AG10803 (cell line): ENCODE data around the gene NOX4.
A peak's percentile ranks its signal among the peaks of the same experiment; 100 is the strongest.
"Not testable (repeated sequence)": the region's sequence is repeated elsewhere in the genome, so short reads cannot be mapped to it uniquely, and the experiment has no call there.

ENCODE experiments used
- DNase-seq: peaks from one replicate; pipeline ENCODE4 v3.0.0; 2010; ENCODE audit warnings: low read depth
- H3K4me3 ChIP-seq: 2 replicates; pipeline ENCODE4 v1.5.1; 2011; ENCODE audit warnings: mild to moderate bottlenecking, low read length, control low read depth
- TF ChIP-seq, protein P1 (sequence below): conservative IDR thresholded peaks from 2 replicates; pipeline ENCODE4 v1.5.1; 2011; ENCODE audit warnings: mild to moderate bottlenecking, low read length, control low read depth, inconsistent platforms

NOX4 gene

DNA sequence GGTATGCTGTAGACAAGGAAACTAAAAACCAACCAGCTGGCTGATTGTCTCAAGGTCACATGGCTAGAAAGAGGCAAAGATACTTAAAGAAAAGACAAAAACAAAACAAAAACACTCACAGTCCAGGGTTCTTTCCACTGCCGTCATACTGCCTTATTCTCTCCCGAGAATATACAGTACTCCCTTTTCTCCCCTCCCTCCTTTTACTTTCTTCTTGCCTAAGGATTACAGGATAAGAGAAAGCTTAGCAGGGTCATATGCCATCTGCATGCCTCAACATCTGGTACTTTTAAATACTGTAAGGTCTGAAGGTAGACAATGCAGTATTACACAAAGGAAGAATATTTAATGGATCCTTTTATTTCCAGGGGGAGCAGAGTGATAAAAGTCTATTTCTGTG lies 126.3 kb downstream of the NOX4 start:
- not testable (repeated sequence) for H3K4me3 ChIP-seq, DNase-seq

DNA sequence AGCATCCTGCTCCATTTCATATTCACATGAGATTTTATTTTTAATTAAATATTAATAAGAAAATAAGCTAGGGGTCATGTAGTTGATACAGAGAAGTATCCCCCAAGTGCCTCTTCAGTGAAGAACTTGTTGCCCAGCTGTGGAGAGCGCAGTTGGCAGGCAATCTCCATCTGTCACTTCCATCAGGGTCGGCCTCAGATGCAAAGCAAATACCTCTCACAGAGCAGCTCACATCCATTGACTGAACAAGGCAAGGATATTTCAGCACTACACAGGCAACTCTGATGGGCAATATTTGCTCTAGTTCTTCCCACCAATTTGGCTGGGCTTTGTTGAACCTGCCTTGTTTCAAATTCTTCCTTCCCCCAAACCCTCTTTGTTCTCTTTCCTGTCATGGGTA lies 129.4 kb downstream of the NOX4 start:
- H3K4me3 ChIP-seq, result no peak overlapping the region
- DNase-seq, result no peak
- TF ChIP-seq, protein P1, sequence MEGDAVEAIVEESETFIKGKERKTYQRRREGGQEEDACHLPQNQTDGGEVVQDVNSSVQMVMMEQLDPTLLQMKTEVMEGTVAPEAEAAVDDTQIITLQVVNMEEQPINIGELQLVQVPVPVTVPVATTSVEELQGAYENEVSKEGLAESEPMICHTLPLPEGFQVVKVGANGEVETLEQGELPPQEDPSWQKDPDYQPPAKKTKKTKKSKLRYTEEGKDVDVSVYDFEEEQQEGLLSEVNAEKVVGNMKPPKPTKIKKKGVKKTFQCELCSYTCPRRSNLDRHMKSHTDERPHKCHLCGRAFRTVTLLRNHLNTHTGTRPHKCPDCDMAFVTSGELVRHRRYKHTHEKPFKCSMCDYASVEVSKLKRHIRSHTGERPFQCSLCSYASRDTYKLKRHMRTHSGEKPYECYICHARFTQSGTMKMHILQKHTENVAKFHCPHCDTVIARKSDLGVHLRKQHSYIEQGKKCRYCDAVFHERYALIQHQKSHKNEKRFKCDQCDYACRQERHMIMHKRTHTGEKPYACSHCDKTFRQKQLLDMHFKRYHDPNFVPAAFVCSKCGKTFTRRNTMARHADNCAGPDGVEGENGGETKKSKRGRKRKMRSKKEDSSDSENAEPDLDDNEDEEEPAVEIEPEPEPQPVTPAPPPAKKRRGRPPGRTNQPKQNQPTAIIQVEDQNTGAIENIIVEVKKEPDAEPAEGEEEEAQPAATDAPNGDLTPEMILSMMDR, result no peak

DNA sequence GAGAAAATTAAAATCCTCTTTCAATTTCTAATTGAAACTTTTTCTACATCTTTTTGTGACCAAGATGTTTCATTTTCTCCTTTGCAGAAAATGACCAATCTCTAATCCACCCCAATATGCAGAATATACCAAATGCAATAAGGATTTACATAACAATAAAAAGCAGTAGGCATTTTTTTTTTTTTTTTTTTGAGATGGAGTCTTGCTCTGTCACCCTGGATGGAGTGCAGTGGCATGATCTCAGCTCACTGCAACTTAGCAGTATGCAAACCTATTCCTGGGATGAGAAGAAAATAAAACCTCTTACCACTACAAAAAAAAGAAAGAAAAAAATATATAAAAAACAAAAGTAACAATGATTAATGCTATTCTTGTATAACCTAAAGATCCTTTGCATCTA lies 132.0 kb downstream of the NOX4 start:
- H3K4me3 ChIP-seq, DNase-seq: not testable (repeated sequence)

DNA sequence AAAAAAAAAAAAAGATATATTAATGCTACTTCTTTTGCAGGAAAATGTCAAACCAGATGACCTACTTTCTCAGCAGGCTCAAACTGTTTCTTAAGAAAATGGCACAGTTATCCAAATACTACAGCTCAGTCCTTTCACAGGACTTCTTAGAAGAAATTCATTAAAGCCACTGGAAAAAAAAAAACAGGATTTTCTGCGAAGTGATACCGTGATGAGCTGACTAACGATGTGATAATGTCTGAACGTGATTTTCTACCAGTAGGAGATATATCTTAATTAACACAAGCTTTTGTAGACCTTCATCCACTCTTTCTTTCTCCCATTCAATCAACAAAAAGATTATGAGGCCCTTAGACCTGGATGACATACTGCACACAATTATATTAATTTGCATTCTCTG lies 132.4 kb downstream of the NOX4 start:
- no peak overlapping the region for H3K4me3 ChIP-seq
- DNase-seq, result no peak

DNA sequence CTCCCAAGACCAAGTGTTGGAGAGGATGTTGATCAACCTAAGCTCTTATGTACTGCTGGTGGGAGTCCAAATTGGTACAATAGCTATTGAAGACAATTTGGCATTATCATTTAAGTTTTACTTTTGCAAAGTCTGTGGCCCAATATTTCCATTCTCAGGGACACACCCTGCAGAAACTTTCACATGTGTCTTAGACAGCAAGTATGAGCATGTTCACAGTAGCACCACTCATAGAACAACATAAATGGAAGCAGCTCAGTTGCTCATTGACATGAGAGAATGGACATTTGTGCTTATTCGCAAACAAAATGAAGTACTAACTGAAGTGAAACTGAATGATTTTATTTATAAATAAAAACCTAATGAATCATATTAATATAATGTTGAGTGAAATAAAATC lies 135.5 kb downstream of the NOX4 start:
- TF ChIP-seq, protein P1, result no peak
- DNase-seq, result no peak
- H3K4me3 ChIP-seq, result no peak overlapping the region

More for the DNA sequence above, 132.4 kb downstream of the NOX4 start:
- TF ChIP-seq, protein P1, result no peak

DNA sequence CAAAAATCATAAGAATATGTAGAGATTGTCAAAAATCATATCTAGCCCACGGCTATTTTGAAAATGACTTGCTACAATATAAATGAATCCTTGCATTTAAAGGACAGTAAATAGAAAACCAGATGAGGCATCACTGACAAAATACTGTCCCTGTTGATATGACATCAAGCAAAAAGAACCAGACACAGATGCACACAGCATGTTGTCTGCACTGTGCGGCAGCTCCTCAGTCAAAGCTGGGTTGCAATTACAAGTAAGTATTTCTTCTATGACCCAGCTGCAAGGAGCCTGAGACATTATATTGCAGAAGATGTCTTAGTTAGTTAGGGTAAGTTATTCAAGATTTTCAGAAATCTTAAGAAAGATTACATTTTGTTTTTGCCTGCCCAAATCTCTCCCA lies 136.7 kb downstream of the NOX4 start:
- not testable (repeated sequence) for DNase-seq, H3K4me3 ChIP-seq

DNA sequence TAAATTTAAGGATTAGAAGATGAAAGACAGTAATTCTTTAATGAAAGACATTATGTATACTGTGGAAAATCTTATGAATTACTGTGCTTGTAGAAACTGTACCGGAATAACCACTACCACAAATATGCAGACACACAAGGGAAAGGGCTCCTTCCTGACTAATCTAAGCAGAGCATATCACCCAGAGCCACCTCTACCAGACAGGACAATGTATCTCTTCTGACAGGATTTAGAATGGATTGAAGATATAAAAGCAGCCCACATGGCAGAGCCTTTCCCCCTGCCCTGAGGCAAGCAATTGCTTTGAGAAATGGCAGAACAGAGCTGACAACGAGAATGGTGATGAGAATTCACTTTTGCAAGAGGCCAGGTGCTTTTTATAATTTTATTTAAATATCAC lies 144.1 kb downstream of the NOX4 start:
- TF ChIP-seq, protein P1, result no peak
- no peak overlapping the region for H3K4me3 ChIP-seq
- no peak for DNase-seq

DNA sequence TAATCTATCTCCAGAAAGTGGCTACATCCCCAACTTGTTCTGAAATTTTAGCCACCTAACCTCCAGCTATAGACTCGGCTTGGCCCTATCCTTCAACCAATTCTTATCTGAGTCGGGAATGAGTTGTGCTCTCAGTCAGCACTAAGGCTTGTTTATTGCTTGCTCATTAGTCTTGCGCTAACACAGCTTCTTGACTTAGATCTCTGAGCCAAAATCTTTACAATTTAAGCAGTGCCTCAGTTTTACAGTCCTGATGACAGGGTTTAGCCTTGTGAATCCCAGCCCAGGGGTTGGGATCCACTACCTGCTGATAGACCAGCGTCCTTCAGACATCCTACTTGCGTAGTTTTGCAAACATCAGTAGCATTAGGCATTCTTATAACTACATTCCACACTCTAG lies 144.6 kb downstream of the NOX4 start:
- TF ChIP-seq, protein P1, result no peak
- no peak for DNase-seq
- H3K4me3 ChIP-seq, result no peak overlapping the region

DNA sequence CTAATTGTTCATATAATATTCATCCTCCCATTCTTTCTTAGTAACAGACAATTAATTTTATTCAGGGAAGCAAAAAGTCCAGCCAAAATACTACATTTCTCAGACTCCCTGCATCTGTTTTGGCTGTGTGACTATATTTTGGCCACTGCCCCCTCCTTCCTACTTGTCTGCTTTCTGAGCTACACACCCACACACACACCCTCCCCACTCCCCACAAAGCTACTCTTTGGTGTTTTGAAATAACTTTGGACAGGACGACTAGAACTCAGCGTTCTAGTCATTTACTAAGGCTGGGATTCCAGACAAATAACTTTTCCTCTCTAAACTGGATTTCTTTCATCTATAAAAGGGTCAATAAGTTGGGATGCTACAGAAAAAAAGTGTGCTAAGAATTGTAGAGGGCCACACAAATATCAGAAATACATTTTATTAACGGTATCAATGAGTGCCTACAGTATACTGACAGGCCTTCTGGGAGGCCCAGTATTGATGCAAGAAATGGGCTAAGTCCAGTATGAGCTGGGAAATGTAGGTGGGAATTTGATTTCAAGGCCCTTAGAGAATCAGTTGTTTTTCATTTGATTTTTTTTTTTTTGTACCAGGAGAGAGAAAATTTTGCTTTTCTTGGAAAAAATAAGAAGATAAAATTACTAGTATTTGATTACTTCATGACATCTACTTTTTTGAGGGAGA lies 148.1 kb downstream of the NOX4 start:
- DNase-seq, result peak; percentile 63
- not testable (repeated sequence) for H3K4me3 ChIP-seq

DNA sequence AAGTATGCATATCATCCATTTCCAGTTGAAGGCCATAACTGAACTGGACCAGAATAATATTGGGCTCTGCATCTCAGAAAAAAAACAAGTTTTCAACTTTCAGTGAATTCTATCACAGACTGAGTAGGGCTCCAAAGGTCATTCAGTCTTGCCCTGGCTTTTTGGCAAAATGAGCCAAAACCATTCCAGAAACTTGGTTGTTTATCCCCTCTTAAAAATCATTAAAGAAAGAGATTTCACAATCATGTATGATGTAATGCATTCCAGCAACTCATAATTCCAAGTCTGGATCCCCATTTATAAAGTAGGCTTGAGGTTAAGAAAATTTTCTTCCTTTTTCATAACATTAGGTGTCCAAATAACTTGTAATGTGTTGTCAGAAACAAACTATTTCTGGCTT lies 150.7 kb downstream of the NOX4 start:
- peak; percentile 80 for DNase-seq

DNA sequence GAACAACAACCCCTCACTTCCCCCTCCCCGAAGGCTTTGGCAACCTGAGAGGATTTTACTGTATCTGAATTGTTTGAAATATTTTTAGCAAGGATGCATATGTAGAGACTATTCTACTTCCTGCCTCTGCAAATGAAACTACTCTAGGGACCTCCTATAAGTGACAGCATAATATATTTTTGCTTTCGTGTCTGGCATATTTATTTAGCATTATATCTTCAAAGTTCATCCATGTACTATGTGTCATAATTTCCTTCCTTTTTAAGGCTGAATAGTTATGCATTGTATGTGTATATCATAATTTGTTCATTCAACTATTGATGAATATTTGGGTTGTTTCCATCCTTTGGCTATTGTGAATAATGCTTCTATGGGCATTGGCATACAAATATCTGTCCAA lies 153.1 kb downstream of the NOX4 start:
- H3K4me3 ChIP-seq, DNase-seq: not testable (repeated sequence)

More for the DNA sequence above, 150.7 kb downstream of the NOX4 start:
- not testable (repeated sequence) for H3K4me3 ChIP-seq

DNA sequence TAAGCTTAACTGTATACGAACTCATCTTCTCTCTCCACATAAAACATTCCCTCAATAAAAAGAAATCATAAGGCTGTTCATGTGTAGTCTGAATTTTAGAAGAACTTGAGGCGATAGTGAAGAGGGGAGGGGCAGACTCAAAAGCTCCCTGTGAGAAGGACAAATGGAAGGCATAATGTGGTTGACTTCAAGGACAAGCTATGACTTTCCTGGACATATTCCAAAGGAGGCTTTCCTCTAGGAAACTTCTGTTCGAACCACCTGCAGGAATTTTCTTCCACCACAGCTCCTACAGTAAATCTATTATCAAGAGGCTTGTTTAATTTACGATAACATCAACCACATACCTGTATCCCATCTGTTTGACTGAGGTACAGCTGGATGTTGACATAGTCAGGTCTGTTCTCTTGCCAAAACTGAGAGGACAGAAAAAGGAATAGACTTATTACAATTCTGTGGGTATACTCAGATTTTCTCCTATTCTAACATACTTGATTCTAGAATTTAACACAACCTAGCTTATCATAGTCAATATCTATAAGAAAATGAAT lies 154.0 kb downstream of the NOX4 start:
- not testable (repeated sequence) for H3K4me3 ChIP-seq, DNase-seq
